Stimulated activated naive B cell treated with anti-CD40 and anti-IgM and Interleukin-4, amounts not matched to agents 10 μg/mL and 1 μg/mL and 100 μg/mL, for 72 hours (primary cell): ENCODE results near the gene BMPR1B.
"Not testable (repeated sequence)": the region's sequence is repeated elsewhere in the genome, so short reads cannot be mapped to it uniquely, and the experiment has no call there.

Experiments
- ATAC-seq, 2 donors: fragments of 150-1000 bp; cut with Tn5 transposase; replicated peaks; 2 replicates each; pipeline ENCODE4 v1.10.0; 2021; ENCODE audit warnings: moderate library complexity in 1 of 2
- DNase-seq: peaks from one replicate; pipeline ENCODE4 v3.0.0; 2021
- H3K27ac Mint-ChIP-seq: one replicate; pipeline ENCODE4 v1.8.0; 2022; ENCODE audit warnings: mild to moderate bottlenecking, mixed read lengths
- H3K27me3 Mint-ChIP-seq, 2 donors: one replicate each; pipeline ENCODE4 v1.8.0; 2022; ENCODE audit warnings: mixed read lengths in 2 of 2
- H3K36me3 Mint-ChIP-seq, 2 donors: one replicate each; pipeline ENCODE4 v1.8.0; 2022; ENCODE audit warnings: mixed read lengths in 2 of 2, mild to moderate bottlenecking in 1 of 2
- H3K4me1 Mint-ChIP-seq, 2 donors: one replicate each; pipeline ENCODE4 v1.8.0; 2022; ENCODE audit warnings: mixed read lengths in 2 of 2, mild to moderate bottlenecking in 1 of 2
- H3K4me3 Mint-ChIP-seq, 2 donors: one replicate each; pipeline ENCODE4 v1.8.0; 2022; ENCODE audit warnings: mild to moderate bottlenecking in 2 of 2, mixed read lengths in 2 of 2, moderate library complexity in 1 of 2
- H3K9me3 Mint-ChIP-seq, 2 donors: one replicate each; pipeline ENCODE4 v1.8.0; 2022; ENCODE audit warnings: mixed read lengths in 2 of 2, mild to moderate bottlenecking in 1 of 2

The BMPR1B gene

GRCh38 chr4:95050980-95051701 lies 293.4 kb downstream of the BMPR1B start:
- Mint-ChIP-seq H3K27ac (no peak overlapping the region), H3K36me3 (no peaks in the 10 kb centered on the region), H3K9me3 (no peaks in the 10 kb centered on the region), H3K27me3 (no peaks in the 10 kb centered on the region), H3K4me1 (no peaks in the 10 kb centered on the region), H3K4me3 (no peak overlapping the region)
- DNase-seq (no peak), ATAC-seq (peak in 1 of 2 donors; percentile 12)

GRCh38 chr4:95051702-95052020 lies 293.9 kb downstream of the BMPR1B start:
- Mint-ChIP-seq H3K9me3 (no peaks in the 10 kb centered on the region), H3K27ac (no peak overlapping the region), H3K36me3 (no peaks in the 10 kb centered on the region), H3K4me3 (no peak overlapping the region), H3K27me3 (no peaks in the 10 kb centered on the region), H3K4me1 (no peaks in the 10 kb centered on the region)
- ATAC-seq, result no peak
- no peak for DNase-seq

GRCh38 chr4:95058991-95059390 lies 301.2 kb downstream of the BMPR1B start:
- no peaks in the 10 kb centered on the region for H3K36me3 Mint-ChIP-seq
- H3K4me1 Mint-ChIP-seq, result peaks cover 0 to 5% of the 10 kb centered on the region in 2 donors
- H3K9me3 Mint-ChIP-seq, result peaks cover 0 to 3% of the 10 kb centered on the region in 2 donors
- no peak for ATAC-seq
- DNase-seq, result no peak
- H3K4me3 Mint-ChIP-seq, result no peak overlapping the region
- H3K27me3 Mint-ChIP-seq, result no peaks in the 10 kb centered on the region
- H3K27ac Mint-ChIP-seq, result no peak overlapping the region

- Mint-ChIP-seq H3K27ac (no peak overlapping the region), H3K27me3 (no peaks in the 10 kb centered on the region), H3K9me3 (peaks cover 0 to 3% of the 10 kb centered on the region in 2 donors), H3K4me1 (peaks cover 0 to 5% of the 10 kb centered on the region in 2 donors), H3K4me3 (no peak overlapping the region), H3K36me3 (no peaks in the 10 kb centered on the region)
- ATAC-seq, result no peak
- DNase-seq, result no peak
Observed at GRCh38 chr4:95059663-95060062, 301.9 kb downstream of the BMPR1B start.

- Mint-ChIP-seq H3K4me3 (no peak overlapping the region), H3K27ac (no peak overlapping the region), H3K4me1 (peaks cover 0 to 5% of the 10 kb centered on the region in 2 donors), H3K27me3 (no peaks in the 10 kb centered on the region), H3K9me3 (peaks cover 0 to 3% of the 10 kb centered on the region in 2 donors), H3K36me3 (no peaks in the 10 kb centered on the region)
- ATAC-seq, result no peak
- no peak for DNase-seq
Observed at GRCh38 chr4:95061220-95061619, 303.5 kb downstream of the BMPR1B start.

GRCh38 chr4:95061801-95062200 lies 304.0 kb downstream of the BMPR1B start:
- not testable (repeated sequence) for H3K4me1 Mint-ChIP-seq, DNase-seq, H3K36me3 Mint-ChIP-seq, H3K27me3 Mint-ChIP-seq, H3K4me3 Mint-ChIP-seq, H3K9me3 Mint-ChIP-seq
- peak overlapping the region; percentile 6 for H3K27ac Mint-ChIP-seq
- ATAC-seq, result peak; percentile 56 to 59

- DNase-seq, result no peak
- Mint-ChIP-seq H3K9me3 (peaks cover 0 to 5% of the 10 kb centered on the region in 2 donors), H3K36me3 (no peaks in the 10 kb centered on the region), H3K27ac (no peak overlapping the region), H3K4me3 (no peak overlapping the region), H3K4me1 (peaks cover 2 to 17% of the 10 kb centered on the region in 2 donors), H3K27me3 (no peaks in the 10 kb centered on the region)
- ATAC-seq, result no peak
Observed at GRCh38 chr4:95066050-95066449, 308.3 kb downstream of the BMPR1B start.

- H3K27me3 Mint-ChIP-seq, result no peaks in the 10 kb centered on the region
- no peaks in the 10 kb centered on the region for H3K36me3 Mint-ChIP-seq
- H3K4me1 Mint-ChIP-seq, result peaks cover 2 to 12% of the 10 kb centered on the region in 2 donors
- no peak for DNase-seq
- H3K9me3 Mint-ChIP-seq, result peaks cover 0 to 3% of the 10 kb centered on the region in 2 donors
- H3K4me3 Mint-ChIP-seq, result no peak overlapping the region
- no peak overlapping the region for H3K27ac Mint-ChIP-seq
- ATAC-seq, result peak; percentile 71 to 72
Observed at GRCh38 chr4:95068401-95068800, 310.6 kb downstream of the BMPR1B start.

- peaks cover 2 to 12% of the 10 kb centered on the region in 2 donors for H3K4me1 Mint-ChIP-seq
- H3K36me3 Mint-ChIP-seq, result no peaks in the 10 kb centered on the region
- H3K4me3 Mint-ChIP-seq, result no peak overlapping the region
- ATAC-seq (peak; percentile 76 to 84), DNase-seq (no peak)
- H3K9me3 Mint-ChIP-seq, result peaks cover 0 to 3% of the 10 kb centered on the region in 2 donors
- no peak overlapping the region for H3K27ac Mint-ChIP-seq
- no peaks in the 10 kb centered on the region for H3K27me3 Mint-ChIP-seq
Observed at GRCh38 chr4:95068818-95069478, 311.2 kb downstream of the BMPR1B start.

GRCh38 chr4:95071851-95072250 lies 314.1 kb downstream of the BMPR1B start:
- Mint-ChIP-seq H3K27ac (no peak overlapping the region), H3K36me3 (no peaks in the 10 kb centered on the region), H3K9me3 (peaks cover 0 to 3% of the 10 kb centered on the region in 2 donors), H3K4me3 (no peak overlapping the region), H3K4me1 (peaks cover 2 to 12% of the 10 kb centered on the region in 2 donors), H3K27me3 (no peaks in the 10 kb centered on the region)
- no peak for ATAC-seq
- no peak for DNase-seq

- Mint-ChIP-seq H3K9me3 (peaks cover 0 to 2% of the 10 kb centered on the region in 2 donors), H3K4me3 (no peak overlapping the region), H3K27ac (no peak overlapping the region), H3K27me3 (no peaks in the 10 kb centered on the region), H3K36me3 (no peaks in the 10 kb centered on the region), H3K4me1 (peaks cover 0 to 7% of the 10 kb centered on the region in 2 donors)
- ATAC-seq (no peak), DNase-seq (no peak)
Observed at GRCh38 chr4:95073646-95074045, 315.9 kb downstream of the BMPR1B start.

- ATAC-seq (no peak), DNase-seq (no peak)
- no peaks in the 10 kb centered on the region for H3K9me3 Mint-ChIP-seq
- no peak overlapping the region for H3K4me3 Mint-ChIP-seq
- no peaks in the 10 kb centered on the region for H3K27me3 Mint-ChIP-seq
- H3K4me1 Mint-ChIP-seq, result no peaks in the 10 kb centered on the region
- H3K27ac Mint-ChIP-seq, result no peak overlapping the region
- no peaks in the 10 kb centered on the region for H3K36me3 Mint-ChIP-seq
Observed at GRCh38 chr4:95077864-95078263, 320.1 kb downstream of the BMPR1B start.

- DNase-seq (no peak), ATAC-seq (no peak)
- Mint-ChIP-seq H3K9me3 (no peaks in the 10 kb centered on the region), H3K27me3 (no peaks in the 10 kb centered on the region), H3K27ac (no peak overlapping the region), H3K4me1 (peaks cover 3 to 6% of the 10 kb centered on the region in 2 donors), H3K36me3 (no peaks in the 10 kb centered on the region), H3K4me3 (no peak overlapping the region)
Observed at GRCh38 chr4:95080969-95081368, 323.2 kb downstream of the BMPR1B start.

GRCh38 chr4:95084584-95084983 lies 326.8 kb downstream of the BMPR1B start:
- no peak overlapping the region for H3K4me3 Mint-ChIP-seq
- no peaks in the 10 kb centered on the region for H3K27me3 Mint-ChIP-seq
- peaks cover 3 to 6% of the 10 kb centered on the region in 2 donors for H3K4me1 Mint-ChIP-seq
- no peaks in the 10 kb centered on the region for H3K36me3 Mint-ChIP-seq
- no peak overlapping the region for H3K27ac Mint-ChIP-seq
- H3K9me3 Mint-ChIP-seq, result no peaks in the 10 kb centered on the region
- ATAC-seq (no peak), DNase-seq (no peak)

- H3K4me3 Mint-ChIP-seq, result no peak overlapping the region
- H3K27me3 Mint-ChIP-seq, result no peaks in the 10 kb centered on the region
- no peaks in the 10 kb centered on the region for H3K36me3 Mint-ChIP-seq
- H3K4me1 Mint-ChIP-seq, result peaks cover 3 to 6% of the 10 kb centered on the region in 2 donors
- no peak overlapping the region for H3K27ac Mint-ChIP-seq
- ATAC-seq, result no peak
- H3K9me3 Mint-ChIP-seq, result no peaks in the 10 kb centered on the region
- DNase-seq, result no peak
Observed at GRCh38 chr4:95085124-95085833, 327.5 kb downstream of the BMPR1B start.
